Activated CD4-positive, alpha-beta T cell treated with anti-CD3 and anti-CD28 coated beads, Interleukin-2, amount 10 ng/mL, durations not matched to agents 7 days and 5 days (primary cell): ENCODE measurements around the gene PLXNA4. TPM values are rescaled to one million over a fixed set of nuclear protein-coding genes. Genes with fewer than 3 reads are reported as not detected.

Source experiments
- CTCF ChIA-PET: fragments of 350-600 bp; sonication (Branson Sonifier 250); formaldehyde crosslinking; loops from one replicate; lab custom pipeline; 2021; ENCODE audit warnings: antibody characterized with exemption; lab: Charles Lee
- POLR2A ChIA-PET: fragments of 350-600 bp; sonication (Branson Sonifier 250); formaldehyde crosslinking; loops from one replicate; lab custom pipeline; 2021; ENCODE audit warnings: antibody characterized with exemption; lab: Charles Lee
- DNase-seq: peaks from one replicate; pipeline ENCODE4 v3.0.0-alpha.2; 2020
- H3K27ac Mint-ChIP-seq: one replicate; pipeline ENCODE4 v1.8.0; 2021; ENCODE audit warnings: mild to moderate bottlenecking, moderate library complexity, mixed read lengths
- H3K27me3 Mint-ChIP-seq: one replicate; pipeline ENCODE4 v1.8.0; 2021; ENCODE audit warnings: mixed read lengths
- H3K36me3 Mint-ChIP-seq: one replicate; pipeline ENCODE4 v1.8.0; 2021; ENCODE audit warnings: low read depth, mixed read lengths
- H3K4me1 Mint-ChIP-seq: one replicate; pipeline ENCODE4 v1.8.0; 2021; ENCODE audit warnings: mixed read lengths
- H3K4me3 Mint-ChIP-seq: one replicate; pipeline ENCODE4 v1.8.0; 2021; ENCODE audit warnings: mild to moderate bottlenecking, moderate library complexity, mixed read lengths
- H3K9me3 Mint-ChIP-seq: one replicate; pipeline ENCODE4 v1.8.0; 2021; ENCODE audit warnings: mixed read lengths
- total RNA-seq, 2 experiments: library from RNA; stranded (reverse); gene quantifications; one replicate each; pipeline ENCODE4 v1.2.3, GENCODE V29; 2021

Gene PLXNA4
- total RNA-seq, 2 experiments from 2014 or later: 21.3 to 23.3 TPM

- H3K4me3 Mint-ChIP-seq: no peak overlapping the region
- no peak for DNase-seq
- ChIA-PET CTCF (interaction anchor here (0.6 kb wide), 1 partner anchor 655 kb away, joined by 3 read pairs; no protein-coding TSS in a partner anchor), POLR2A (no interaction called here)
- no peak overlapping the region for H3K27ac Mint-ChIP-seq
- no peaks in the 10 kb centered on the region for H3K4me1 Mint-ChIP-seq
- no peaks in the 10 kb centered on the region for H3K36me3 Mint-ChIP-seq
- H3K27me3 Mint-ChIP-seq: peaks cover 13% of the 10 kb centered on the region
- H3K9me3 Mint-ChIP-seq: no peaks in the 10 kb centered on the region
Measured at GRCh38 chr7:132336797-132337196, 239.5 kb downstream of the PLXNA4 start.

GRCh38 chr7:132333301-132333700 lies 243.0 kb downstream of the PLXNA4 start:
- H3K9me3 Mint-ChIP-seq: no peaks in the 10 kb centered on the region
- H3K27ac Mint-ChIP-seq: no peak overlapping the region
- H3K27me3 Mint-ChIP-seq: peaks cover 7% of the 10 kb centered on the region
- DNase-seq: no peak
- POLR2A ChIA-PET: no interaction called here
- no peaks in the 10 kb centered on the region for H3K36me3 Mint-ChIP-seq
- H3K4me1 Mint-ChIP-seq: no peaks in the 10 kb centered on the region
- no peak overlapping the region for H3K4me3 Mint-ChIP-seq
- CTCF ChIA-PET: no interaction called here

GRCh38 chr7:132328760-132329159 lies 247.5 kb downstream of the PLXNA4 start:
- no peaks in the 10 kb centered on the region for H3K4me1 Mint-ChIP-seq
- no peak overlapping the region for H3K4me3 Mint-ChIP-seq
- no peak overlapping the region for H3K27ac Mint-ChIP-seq
- POLR2A ChIA-PET: no interaction called here
- H3K9me3 Mint-ChIP-seq: no peaks in the 10 kb centered on the region
- no peaks in the 10 kb centered on the region for H3K36me3 Mint-ChIP-seq
- peaks cover 23% of the 10 kb centered on the region for H3K27me3 Mint-ChIP-seq
- DNase-seq: no peak
- CTCF ChIA-PET: interaction anchor here (2.0 kb wide), 1 partner anchor 252 kb away, joined by 6 read pairs; no protein-coding TSS in a partner anchor

- H3K27ac Mint-ChIP-seq: no peak overlapping the region
- H3K4me1 Mint-ChIP-seq: no peaks in the 10 kb centered on the region
- H3K27me3 Mint-ChIP-seq: peaks cover 26% of the 10 kb centered on the region
- ChIA-PET CTCF (interaction anchor here (2.0 kb wide), 1 partner anchor 253 kb away, joined by 6 read pairs; no protein-coding TSS in a partner anchor), POLR2A (no interaction called here)
- no peaks in the 10 kb centered on the region for H3K9me3 Mint-ChIP-seq
- no peak overlapping the region for H3K4me3 Mint-ChIP-seq
- DNase-seq: no peak
- no peaks in the 10 kb centered on the region for H3K36me3 Mint-ChIP-seq
Measured at GRCh38 chr7:132328047-132328620, 248.1 kb downstream of the PLXNA4 start.

- ChIA-PET CTCF (interaction anchor here (1.4 kb wide), 1 partner anchor 18 kb away, joined by 3 read pairs; no protein-coding TSS in a partner anchor), POLR2A (no interaction called here)
- H3K27ac Mint-ChIP-seq: no peak overlapping the region
- no peaks in the 10 kb centered on the region for H3K9me3 Mint-ChIP-seq
- no peaks in the 10 kb centered on the region for H3K4me1 Mint-ChIP-seq
- no peaks in the 10 kb centered on the region for H3K36me3 Mint-ChIP-seq
- no peak for DNase-seq
- no peak overlapping the region for H3K4me3 Mint-ChIP-seq
- H3K27me3 Mint-ChIP-seq: peaks cover 31% of the 10 kb centered on the region
Measured at GRCh38 chr7:132326878-132327589, 249.2 kb downstream of the PLXNA4 start.

- H3K36me3 Mint-ChIP-seq: no peaks in the 10 kb centered on the region
- H3K4me3 Mint-ChIP-seq: no peak overlapping the region
- H3K27me3 Mint-ChIP-seq: peaks cover 53% of the 10 kb centered on the region
- ChIA-PET POLR2A (no interaction called here), CTCF (no interaction called here)
- peaks cover 16% of the 10 kb centered on the region for H3K4me1 Mint-ChIP-seq
- no peak for DNase-seq
- H3K27ac Mint-ChIP-seq: no peak overlapping the region
- no peaks in the 10 kb centered on the region for H3K9me3 Mint-ChIP-seq
Measured at GRCh38 chr7:132322970-132323369, 253.3 kb downstream of the PLXNA4 start.

GRCh38 chr7:132321387-132321786 lies 254.9 kb downstream of the PLXNA4 start:
- DNase-seq: no peak
- no peak overlapping the region for H3K4me3 Mint-ChIP-seq
- peaks cover 3% of the 10 kb centered on the region for H3K36me3 Mint-ChIP-seq
- CTCF ChIA-PET: no interaction called here
- H3K9me3 Mint-ChIP-seq: peaks cover 7% of the 10 kb centered on the region
- H3K27me3 Mint-ChIP-seq: peaks cover 56% of the 10 kb centered on the region
- POLR2A ChIA-PET: no interaction called here
- H3K4me1 Mint-ChIP-seq: peaks cover 18% of the 10 kb centered on the region
- H3K27ac Mint-ChIP-seq: no peak overlapping the region

- H3K4me3 Mint-ChIP-seq: no peak overlapping the region
- ChIA-PET POLR2A (no interaction called here), CTCF (interaction anchor here (1.4 to 1.8 kb wide), 4 partner anchors 13 to 263 kb away, joined by 3 to 13 read pairs (median 6); no protein-coding TSS in a partner anchor)
- peaks cover 7% of the 10 kb centered on the region for H3K9me3 Mint-ChIP-seq
- peak overlapping the region; percentile 7 for H3K27ac Mint-ChIP-seq
- no peak for DNase-seq
- peaks cover 52% of the 10 kb centered on the region for H3K27me3 Mint-ChIP-seq
- H3K4me1 Mint-ChIP-seq: peaks cover 21% of the 10 kb centered on the region
- H3K36me3 Mint-ChIP-seq: peaks cover 3% of the 10 kb centered on the region
Measured at GRCh38 chr7:132319481-132319880, 256.8 kb downstream of the PLXNA4 start.

- Mint-ChIP-seq H3K36me3 (peaks cover 3% of the 10 kb centered on the region), H3K9me3 (peaks cover 7% of the 10 kb centered on the region), H3K27me3 (peaks cover 46% of the 10 kb centered on the region), H3K4me1 (peaks cover 21% of the 10 kb centered on the region), H3K27ac (peak overlapping the region; percentile 33), H3K4me3 (no peak overlapping the region)
- DNase-seq: peak; percentile 83
- POLR2A ChIA-PET: no interaction called here
- CTCF ChIA-PET: interaction anchor here (0.6 to 1.8 kb wide), 9 partner anchors 11 to 271 kb away, joined by 3 to 13 read pairs (median 4); no protein-coding TSS in a partner anchor
Measured at GRCh38 chr7:132318352-132319318, 257.6 kb downstream of the PLXNA4 start.

- H3K27me3 Mint-ChIP-seq: peaks cover 49% of the 10 kb centered on the region
- H3K36me3 Mint-ChIP-seq: peaks cover 3% of the 10 kb centered on the region
- POLR2A ChIA-PET: no interaction called here
- peaks cover 7% of the 10 kb centered on the region for H3K9me3 Mint-ChIP-seq
- no peak overlapping the region for H3K4me3 Mint-ChIP-seq
- no peak for DNase-seq
- CTCF ChIA-PET: interaction anchor here (0.8 to 1.8 kb wide), 3 partner anchors 115 to 260 kb away, joined by 4 to 8 read pairs (median 4); no protein-coding TSS in a partner anchor
- peaks cover 21% of the 10 kb centered on the region for H3K4me1 Mint-ChIP-seq
- H3K27ac Mint-ChIP-seq: no peak overlapping the region
Measured at GRCh38 chr7:132317701-132318351, 258.4 kb downstream of the PLXNA4 start.

GRCh38 chr7:132312531-132313055 lies 263.7 kb downstream of the PLXNA4 start:
- DNase-seq: no peak
- H3K36me3 Mint-ChIP-seq: peaks cover 3% of the 10 kb centered on the region
- H3K27me3 Mint-ChIP-seq: peaks cover 59% of the 10 kb centered on the region
- peaks cover 7% of the 10 kb centered on the region for H3K9me3 Mint-ChIP-seq
- H3K4me3 Mint-ChIP-seq: no peak overlapping the region
- ChIA-PET CTCF (no interaction called here), POLR2A (no interaction called here)
- H3K27ac Mint-ChIP-seq: no peak overlapping the region
- peaks cover 15% of the 10 kb centered on the region for H3K4me1 Mint-ChIP-seq

GRCh38 chr7:132311733-132312132 lies 264.5 kb downstream of the PLXNA4 start:
- H3K36me3 Mint-ChIP-seq: peaks cover under 1% of the 10 kb centered on the region

More at GRCh38 chr7:132311733-132312132, 264.5 kb downstream of the PLXNA4 start:
- Mint-ChIP-seq H3K27me3 (peaks cover 53% of the 10 kb centered on the region), H3K27ac (no peak overlapping the region), H3K4me3 (no peak overlapping the region), H3K4me1 (peaks cover 15% of the 10 kb centered on the region), H3K9me3 (peaks cover 1% of the 10 kb centered on the region)
- ChIA-PET CTCF (no interaction called here), POLR2A (no interaction called here)
- no peak for DNase-seq
